GM19238 (cell line): ENCODE measurements around the gene HGS.
"Not testable (repeated sequence)": the region's sequence is repeated elsewhere in the genome, so short reads cannot be mapped to it uniquely, and the experiment has no call there.

Experiments
- DNase-seq: peaks from one replicate; pipeline ENCODE4 v3.0.0; 2011; ENCODE audit warnings: low spot score; ENCODE audit not compliant: insufficient read length

HGS gene

DNA sequence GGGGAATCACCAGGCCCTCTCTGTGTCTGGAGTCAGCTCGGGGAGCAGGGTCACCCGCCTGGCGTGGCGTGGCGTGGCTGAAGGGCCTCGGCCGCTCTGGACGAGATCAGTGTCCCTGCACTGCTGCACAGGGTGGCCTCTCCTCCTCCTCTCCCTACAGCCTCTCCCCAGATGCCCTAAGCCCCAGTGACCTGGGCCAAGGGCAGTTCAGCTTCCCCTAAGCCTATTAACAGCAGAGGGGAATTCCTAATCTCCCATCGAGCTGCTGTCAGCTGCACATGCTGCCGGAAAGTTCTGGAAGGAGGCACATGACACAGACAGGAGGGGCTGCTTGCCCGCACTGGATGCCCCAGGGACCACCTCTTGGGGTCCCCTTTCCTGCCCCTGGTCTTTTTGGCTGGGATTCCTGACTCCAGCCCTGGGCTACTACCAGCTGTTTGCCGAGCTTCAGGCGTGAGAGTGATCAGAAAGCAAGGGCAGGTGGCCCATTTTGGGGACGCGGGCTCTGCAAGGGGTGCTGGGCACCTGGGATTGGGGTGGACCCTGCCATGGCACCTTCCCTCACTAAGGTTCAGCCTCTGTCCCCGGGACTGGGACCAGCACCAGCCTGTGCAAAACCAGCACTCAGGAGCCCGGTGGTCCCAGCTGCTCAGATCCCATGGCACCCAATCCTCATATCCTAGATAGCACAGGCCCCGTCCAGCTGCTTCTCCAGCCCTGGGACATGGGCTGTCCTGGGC lies 28.3 kb upstream of the HGS start:
- DNase-seq, result no peak

DNA sequence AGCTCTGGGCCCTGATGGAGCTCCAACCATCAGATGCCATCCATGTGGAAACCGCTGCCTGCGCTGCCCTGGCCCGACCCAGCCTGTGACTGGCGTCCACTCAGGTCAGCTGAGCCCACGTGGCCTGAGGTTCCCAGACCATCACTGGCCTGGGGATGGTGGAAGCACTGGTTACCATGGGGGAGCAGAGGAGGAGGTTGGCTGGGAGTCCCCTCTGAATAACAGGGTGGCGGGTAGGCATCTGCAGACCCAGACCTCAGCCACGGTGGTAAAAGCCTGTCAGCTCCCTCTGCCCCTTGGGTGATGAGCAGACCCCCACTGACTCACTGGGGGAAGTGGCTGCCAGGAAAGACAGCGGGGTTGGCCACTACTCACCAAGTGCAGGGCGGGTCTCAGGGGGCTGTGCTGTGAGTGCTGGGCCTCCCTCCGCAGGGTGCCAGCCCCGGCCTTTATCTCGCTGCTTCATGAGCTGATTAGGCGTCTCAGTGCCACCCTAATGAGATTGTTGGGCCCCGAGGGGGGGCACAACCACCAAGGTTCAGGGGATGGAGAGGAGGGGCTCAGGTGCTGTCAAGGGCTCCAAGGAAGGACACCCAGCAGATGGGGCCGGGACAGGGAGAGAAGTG lies 27.6 kb upstream of the HGS start, which contains the start of gene PDE6G:
PDE6G (minus strand) TSS at position 425 of the 626 bp plus-strand sequence. CDS start 3,237 bp downstream, outside the sequence.
- DNase-seq, result no peak

DNA sequence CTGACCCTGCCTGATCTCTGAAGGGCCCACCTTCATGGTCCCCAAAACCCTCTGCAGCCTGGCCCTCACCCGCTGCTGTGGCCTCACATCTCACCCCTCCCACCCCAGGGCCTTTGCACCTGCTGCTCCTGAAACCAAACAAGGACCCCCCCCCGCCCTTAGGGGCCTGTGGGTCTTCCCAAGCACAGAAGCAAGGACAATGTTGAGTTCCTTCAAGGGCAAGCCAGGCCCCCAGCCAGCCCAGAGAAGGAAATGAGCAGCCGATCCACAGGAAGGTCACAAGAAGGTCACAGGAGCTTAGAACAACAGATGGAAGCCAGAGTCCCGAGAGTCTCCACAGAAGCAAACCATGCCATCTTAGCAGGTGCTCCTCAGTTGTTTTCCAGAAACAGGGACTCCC lies 27.0 kb upstream of the HGS start:
- DNase-seq, result no peak

DNA sequence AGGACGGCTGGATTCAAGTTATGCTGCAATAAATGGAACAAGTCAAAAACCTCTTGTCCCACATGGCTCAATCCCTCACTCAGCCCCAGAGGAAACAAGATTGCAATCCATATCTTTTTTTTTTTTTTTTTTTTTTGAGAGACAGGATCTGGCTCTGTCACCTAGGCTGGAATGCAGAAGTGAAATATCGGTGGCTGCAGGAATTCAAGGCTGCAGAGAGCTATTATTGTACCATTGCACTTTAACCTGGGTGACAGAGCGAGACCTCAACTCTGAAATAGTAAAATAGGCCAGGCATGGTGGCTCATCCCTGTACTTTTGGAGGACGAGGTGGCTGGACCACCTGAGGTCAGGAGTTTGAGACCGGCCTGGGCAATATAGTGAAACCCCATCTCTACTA lies 24.8 kb upstream of the HGS start:
- DNase-seq, result no peak

DNA sequence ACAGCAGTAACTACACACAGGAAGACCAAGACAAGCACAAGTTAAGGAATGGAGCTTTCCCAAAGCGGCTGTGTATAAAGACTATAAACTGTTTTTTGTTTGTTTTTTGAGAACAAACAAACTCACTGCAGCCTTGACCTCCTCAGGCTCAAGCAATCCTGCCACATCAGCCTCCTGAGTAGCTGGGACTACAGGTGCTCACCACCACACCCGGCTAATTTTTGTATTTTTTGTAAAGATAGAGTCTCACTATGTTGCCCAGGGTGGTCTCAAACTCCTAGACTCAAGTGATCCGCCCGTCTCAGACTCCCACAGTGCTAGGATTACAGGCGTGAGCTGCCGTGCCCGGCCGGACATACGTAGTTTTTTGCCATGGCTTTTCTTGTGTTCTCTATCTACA lies 23.4 kb upstream of the HGS start:
- no peak for DNase-seq

DNA sequence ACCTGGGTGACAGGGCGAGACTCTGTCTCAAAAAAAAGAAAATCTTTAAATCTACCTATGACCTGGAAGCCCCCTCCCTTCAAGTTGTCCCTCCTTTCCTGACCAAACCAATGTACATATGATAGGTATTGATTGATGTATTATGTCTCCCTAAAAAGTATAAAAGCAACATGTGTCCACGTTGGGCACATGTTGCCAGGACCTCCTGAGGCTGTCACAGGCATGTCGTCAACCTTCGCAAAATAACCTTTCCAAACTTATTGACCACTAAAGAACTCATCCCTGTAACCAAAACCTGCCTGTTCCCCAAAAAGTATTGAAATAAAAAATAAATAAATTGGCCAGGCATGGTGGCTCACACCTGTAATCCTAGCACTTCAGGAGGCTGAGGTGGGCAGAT lies 21.8 kb upstream of the HGS start:
- no peak for DNase-seq

DNA sequence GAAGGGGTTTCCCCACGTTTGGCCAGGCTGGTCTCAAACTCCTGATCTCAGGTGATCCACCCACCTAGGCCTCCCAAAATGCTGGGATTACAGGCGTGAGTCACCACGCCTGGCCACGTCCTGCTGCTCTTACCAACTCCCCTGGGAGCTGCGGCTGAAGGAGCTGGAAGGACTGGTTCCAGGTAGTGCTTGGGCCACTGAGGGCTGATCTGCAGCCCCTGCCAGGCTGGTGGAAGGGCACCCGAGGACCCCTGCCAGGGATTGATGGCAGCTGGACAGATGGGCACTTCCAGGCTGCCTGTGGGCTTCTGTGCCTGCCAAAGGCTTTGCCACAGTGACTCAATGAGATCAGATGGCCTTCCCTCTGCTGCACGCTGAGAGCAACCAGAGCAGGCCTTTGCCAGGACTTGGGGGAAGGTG lies 19.8 kb upstream of the HGS start:
- DNase-seq, result no peak

DNA sequence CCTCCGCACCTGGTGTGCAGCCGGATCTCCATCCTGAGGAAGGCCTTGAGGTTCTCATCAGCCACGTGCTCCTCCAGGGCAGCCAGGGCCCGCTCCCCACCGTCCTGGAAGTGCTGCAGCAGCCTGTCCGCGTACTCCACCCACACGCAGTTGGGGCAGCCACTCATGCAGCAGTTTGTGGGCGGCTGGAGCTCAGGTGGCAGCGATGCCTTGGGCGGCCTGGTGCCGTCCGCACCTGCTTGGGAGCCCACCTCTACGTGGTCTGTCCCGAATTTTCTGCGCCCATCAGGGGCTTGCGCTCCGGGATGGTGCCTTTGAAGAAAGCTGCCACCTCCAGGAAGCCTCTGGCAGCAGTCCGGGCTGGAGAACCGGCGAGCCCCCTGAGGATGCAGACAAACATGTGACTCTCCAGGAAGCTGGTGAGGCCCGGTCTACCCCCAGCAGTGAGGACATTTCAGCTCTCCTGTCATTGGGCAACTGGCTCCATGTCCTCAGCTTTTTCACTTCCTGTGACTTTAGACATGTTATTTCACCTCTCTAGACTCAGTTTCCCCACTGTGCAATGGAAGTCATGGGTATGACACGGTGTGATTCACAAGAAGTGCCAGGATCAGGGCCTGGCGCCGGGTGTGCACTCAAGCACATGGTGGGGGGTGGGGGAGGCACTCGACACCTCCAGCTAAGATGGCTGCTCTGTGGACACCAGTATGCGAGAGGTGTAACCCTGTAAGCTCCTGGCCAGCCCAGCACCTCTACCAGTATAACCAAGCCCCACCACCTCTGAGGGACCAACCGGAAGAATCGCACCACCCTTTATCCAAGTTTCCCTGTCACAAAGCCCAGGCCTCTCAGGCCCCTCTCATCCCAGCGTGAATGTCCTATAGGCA lies 18.4 kb upstream of the HGS start:
- DNase-seq, result peak; percentile 55

DNA sequence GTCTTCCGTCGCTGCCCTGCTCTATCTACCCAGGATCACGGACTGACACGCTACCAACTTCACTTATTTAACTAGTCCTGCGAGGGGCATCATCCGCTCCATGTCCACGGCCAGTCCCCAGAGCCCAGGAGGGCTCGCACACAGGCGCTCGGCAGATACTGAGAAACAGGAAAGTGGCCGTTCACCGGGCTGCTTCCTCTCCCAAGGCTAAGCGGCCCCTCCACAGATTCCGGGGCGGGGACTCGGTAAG lies 17.8 kb upstream of the HGS start:
- DNase-seq, result no peak

DNA sequence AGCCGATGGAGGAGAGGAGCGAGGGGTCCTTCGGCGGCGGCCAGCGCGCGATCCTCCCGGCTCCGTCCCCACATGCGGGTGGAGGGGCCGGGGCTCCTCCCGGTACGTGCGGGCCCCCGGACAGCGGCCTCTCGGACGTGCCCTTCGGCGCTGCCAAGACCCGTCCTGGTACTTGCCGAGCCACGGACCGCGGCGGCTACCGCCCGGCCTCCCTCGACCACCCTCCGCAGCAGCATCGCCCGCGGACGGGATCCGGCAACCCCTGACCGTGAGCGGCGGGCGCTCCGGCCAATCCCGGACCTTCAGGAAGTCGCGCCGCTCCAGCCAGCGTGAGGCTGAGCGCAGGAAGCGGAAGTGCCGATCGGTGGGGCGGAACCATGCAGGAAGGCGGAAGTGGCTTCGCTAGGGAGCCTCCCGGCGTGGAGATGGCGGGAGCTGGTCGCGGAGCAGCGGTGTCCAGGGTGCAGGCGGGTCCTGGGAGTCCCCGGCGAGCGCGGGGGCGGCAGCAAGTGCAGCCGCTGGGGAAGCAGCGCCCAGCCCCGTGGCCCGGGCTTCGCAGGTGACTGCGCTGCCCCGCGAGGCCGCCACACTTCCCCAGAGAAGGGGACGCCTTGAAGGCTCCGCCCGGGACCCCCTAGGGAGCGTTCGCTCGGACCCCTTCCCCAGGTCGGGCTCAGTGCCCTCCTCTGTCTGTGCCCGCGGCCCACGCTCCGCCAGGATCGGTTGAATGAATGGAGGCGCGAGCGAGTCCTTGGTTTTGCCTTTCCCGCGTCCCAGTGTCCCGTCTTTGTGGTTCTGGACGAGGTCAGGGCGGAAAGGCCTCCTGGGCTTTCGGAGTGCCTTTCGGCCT lies 17.2 kb upstream of the HGS start, which contains the start of the genes CCDC137 and OXLD1:
CCDC137 (plus strand) TSS at position 396 of the 850 bp plus-strand sequence; CDS start at position 426, 30 bp downstream.
OXLD1 (minus strand) TSS at position 264 of the 850 bp plus-strand sequence; CDS start at position 236, 28 bp downstream.
- DNase-seq, result peak; percentile 97

DNA sequence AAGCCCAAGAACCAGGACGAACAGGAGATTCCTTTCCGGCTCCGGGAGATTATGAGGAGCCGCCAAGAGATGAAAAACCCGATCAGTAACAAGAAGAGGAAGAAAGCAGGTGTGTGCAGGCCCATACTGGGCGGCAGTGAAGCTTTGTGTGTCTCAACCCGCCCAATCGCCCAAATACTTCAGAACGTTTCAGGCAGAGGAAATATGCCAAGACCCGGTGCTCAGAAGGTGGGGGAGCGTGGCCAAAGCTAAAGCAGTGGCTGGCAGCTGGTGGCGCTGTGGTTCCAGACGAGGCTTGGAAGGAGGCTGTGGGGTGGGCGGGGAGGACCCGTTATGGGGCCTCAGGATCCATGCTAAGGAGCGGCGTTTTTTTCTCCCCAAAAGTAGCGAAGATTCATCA lies 16.1 kb upstream of the HGS start:
- no peak for DNase-seq

DNA sequence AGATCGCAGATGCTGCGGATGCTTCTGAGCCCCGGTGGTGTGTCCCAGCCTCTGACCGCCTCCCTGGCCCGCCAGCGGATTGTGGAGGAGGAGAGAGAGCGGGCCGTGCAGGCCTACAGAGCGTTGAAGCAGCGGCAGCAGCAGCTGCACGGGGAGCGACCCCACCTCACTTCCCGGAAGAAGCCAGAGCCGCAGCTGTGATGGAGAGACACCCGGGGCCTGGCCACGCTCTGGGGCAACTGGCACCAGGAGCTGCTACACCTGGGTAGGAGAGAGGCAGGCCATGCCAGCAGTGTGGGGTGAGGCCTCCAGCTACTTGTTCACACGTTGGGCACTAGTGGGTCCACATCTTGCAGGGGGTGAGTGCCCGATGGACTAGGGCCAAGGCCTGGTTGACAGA lies 11.3 kb upstream of the HGS start:
- DNase-seq, result no peak

DNA sequence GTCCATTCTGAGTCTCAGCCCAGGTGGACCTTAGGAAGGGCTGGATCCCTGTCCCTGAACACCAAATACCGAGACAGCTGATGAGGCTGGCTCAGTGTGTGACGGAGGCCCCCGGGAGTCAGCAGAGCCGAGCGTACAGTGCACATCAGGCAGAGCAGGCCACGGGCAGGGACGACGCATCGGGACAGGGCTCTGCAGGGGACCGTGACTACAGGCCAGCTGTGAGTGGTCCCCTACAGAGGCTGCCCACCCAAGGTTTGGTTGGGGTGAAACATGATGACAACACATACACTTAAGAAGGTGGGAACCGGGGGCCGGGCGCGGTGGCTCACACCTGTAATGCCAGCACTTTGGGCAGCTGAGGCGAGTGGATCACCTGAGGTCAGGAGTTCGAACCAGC lies 10.9 kb upstream of the HGS start:
- DNase-seq, result no peak

DNA sequence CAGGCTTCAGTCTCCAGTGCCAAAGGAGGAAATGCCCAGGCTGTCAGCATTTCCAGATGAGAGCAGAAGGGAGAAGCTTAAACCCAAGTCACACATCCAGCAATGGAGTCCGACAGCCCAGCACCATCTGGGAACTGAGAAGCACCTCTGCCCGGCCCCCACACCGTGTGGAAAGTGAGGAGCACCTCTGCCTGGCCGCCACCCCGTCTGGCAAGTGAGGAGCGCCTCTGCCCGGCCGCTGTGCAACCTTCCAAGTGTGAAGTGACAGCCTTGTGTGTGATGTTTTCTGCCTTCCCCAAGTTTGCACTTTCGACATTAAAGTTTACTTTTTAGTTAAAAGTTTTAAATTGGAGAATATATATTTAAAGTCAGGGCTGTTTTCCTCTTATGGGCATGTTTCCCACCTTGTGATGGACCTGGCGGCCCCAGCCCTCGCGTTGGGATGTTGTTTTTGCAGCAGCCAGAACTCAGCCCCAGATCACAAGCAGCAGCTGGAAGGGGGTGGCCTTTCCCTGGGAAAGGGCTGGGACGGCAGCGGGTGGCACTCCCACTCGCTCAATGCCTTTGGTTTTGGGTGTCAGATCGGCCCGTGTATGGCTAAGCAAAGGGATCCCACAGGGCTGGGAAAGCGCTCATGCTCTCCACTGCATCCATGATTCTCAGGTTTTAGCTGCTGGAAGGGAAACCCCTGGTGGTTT lies 10.1 kb upstream of the HGS start:
- DNase-seq, result no peak

DNA sequence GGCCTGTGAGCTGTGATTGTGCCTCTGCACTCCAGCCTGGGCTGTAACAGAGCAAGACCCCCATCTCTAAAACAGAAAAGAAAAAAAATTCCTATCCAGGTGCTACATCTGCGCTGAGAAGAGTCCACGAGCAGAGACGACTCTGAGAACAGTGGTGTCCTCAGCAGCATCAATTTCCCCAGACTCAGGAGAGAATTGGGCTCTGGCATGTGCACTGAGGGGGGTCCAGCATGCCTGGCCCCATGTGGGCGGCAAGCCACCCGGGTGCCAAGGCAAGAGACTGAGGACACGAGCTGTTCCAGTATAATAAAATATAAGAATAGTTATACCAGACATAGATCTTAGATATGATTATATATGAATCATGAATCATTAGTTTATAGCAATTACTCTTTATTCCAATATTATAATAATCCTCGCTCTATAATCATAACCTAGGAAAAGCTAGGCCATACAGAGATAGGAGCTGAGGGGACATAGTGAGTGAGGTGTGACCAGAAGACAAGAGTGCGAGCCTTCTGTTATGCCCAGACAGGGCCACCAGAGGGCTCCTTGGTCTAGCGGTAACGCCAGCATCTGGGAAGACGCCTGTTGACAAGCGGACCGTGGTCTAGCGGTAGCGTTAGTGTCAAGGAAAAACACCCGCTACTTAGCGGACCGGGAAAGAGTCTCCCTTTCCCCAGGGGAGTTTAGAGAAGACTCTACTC lies 8.1 kb upstream of the HGS start:
- DNase-seq, result not testable (repeated sequence)

DNA sequence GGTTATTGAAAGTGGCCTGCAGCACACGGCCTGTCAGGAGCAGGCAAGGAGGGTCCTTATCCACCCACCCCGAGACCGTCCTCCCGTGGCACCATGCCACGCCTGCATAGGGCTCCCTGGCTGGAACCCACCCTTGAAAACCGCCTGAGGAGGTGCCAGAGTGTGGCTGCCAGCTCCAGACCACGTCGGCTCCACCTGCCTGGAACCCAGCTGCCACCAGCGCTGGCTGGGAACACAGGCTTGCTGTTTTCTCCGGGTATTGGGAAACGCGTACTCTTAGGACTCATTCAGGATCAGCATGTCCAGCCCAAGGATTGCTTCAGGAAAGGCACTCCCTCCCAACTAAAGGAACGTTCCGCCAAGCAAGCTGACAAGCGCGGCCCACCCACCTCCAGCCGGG lies 6.9 kb upstream of the HGS start:
- DNase-seq, result no peak

DNA sequence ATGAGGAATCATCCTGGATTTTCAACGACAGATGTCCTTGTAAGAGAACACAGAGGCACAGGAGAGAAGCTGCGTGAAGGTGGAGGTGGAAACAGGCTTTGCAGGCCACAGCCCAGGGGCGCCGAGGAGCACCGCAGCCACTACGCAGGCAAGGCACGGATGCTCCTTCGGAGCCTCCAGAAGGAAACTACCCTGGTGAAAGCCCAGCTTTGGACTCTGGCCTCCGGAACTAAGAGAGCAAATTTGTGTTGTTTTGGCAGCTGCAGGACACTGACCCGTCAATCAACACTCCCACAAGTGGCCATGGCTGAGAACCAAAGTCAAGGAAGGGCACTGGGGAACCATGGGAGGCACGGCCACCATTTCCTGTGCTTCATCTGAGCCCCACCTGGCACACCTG lies 3.7 kb upstream of the HGS start:
- no peak for DNase-seq

DNA sequence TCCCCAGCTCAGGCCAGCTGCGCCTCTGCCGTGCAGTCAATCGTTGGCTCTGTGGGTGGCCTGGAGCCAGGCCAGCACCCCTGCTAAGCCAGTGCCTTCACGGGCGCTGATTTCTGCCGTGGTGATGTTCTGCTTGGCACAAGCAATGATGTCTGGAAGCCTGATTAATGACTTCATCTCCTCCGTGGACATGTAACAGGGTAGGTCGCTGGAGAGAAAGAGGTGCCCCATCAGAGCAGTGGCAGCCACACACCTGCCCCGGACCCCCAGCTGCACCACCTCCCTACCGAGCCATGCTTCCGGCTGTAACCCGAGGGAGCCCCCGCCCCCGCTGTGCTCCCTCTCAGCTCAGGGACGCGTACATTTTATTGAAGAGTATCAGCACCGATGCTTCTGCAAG lies 2.1 kb upstream of the HGS start:
- DNase-seq, result no peak

DNA sequence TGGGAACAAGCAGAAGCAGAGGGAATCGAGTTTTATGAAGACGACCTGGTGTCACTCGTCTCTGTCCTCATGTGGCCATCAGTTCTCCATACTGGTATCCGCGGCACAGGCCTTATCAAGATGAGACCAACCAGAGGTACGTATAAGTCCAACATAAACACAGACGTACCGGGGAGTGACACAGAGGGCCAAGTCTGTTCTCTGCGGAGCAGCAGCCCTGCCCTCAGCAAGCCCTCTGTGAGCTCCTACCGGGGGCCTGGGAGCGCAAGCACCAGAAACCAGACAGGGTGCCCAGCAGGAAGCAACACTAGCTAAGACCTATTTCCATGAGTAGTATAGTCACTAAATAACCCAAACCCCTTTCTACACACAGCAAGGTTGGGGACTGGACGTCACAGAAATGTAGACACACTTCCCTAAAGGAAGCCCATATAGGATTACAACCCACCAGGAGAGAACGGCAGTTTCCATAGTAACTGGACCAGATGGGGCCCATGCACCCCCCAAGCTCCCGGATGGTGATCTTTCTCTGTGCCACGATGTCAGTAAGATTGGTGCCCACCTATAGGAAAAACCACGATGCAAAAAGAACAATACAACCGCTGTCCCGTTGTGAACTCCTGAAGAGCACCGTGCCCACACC lies 1.1 kb upstream of the HGS start:
- no peak for DNase-seq

DNA sequence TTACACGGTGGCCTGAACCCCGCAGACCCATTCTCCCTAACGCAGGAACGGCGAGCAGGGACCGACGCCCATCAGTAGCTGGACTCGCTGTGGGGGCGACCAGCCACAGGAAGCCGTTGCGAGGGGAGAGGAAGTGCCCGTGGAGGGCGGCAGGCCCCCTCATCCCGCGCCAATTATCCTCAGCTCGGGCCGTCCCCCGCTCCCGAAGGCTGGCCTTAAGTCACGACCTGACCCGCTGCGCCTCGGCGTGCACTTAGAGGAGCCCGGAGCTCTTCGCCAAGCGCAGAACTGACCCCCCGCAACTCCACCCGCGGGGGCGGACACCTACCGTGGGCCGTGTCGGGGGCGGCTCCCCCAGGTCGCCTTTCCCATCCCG lies 615 bp upstream of the HGS start:
- peak; percentile 58 for DNase-seq
